Keratinocyte (primary cell): ENCODE results near the gene PRKAR1B.

Experiments used
- CTCF ChIP-seq, 3 experiments: IDR thresholded peaks in 1 of 3; conservative IDR thresholded peaks in 1 of 3; optimal IDR thresholded peaks in 1 of 3; 2 replicates in 2 of 3; 3 replicates in 1 of 3; pipeline versions ENCODE3 to v1.5.1; 2011; ENCODE audit warnings: low read length in 3 of 3, mild to moderate bottlenecking in 3 of 3, moderate library complexity in 2 of 3, control low read depth in 1 of 3, inconsistent platforms in 1 of 3; ENCODE audit not compliant: insufficient read depth in 2 of 3; ENCODE audit errors: extremely low read depth in 1 of 3
- EZH2 ChIP-seq: IDR thresholded peaks from one replicate; pipeline ENCODE4 v1.6.1; 2012; ENCODE audit warnings: inconsistent platforms, mild to moderate bottlenecking, low read length, moderate library complexity

DNA sequence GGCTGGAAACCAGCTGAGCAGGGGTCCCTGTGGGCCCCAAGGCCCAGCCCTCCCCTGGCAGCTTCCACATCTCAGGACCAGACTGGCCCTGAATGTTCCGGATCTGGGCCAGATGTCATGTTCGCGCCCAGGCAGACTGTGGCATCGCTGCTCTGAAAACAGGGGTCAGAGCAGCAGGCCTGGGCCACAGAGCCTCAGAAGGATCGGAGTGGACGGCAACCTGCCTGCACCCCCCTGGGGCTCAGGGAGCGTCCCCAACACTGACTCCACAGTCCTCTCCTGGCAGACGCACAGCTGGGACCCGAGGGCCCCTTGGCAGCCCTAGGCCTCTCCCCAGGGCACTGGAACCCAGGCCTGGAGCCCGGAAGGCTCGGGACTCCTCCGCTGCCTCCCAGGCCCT, 91.9 kb downstream of the PRKAR1B start:
- TF ChIP-seq CTCF (optimal IDR thresholded peaks at IDR 0.05 in 1 of 3, IDR thresholded peaks at IDR 0.05 in 1 of 3, conservative IDR thresholded peaks at IDR 0.05 in 1 of 3; ENCODE audit: extremely low read depth in 1 of 3, insufficient read depth in 2 of 3, low read length in 3 of 3) = no peak
- no peak for TF ChIP-seq EZH2
